Fibroblast of lung (primary cell): ENCODE results near the gene PXDN.

Experiments used
- EZH2 ChIP-seq: IDR thresholded peaks from 2 replicates; pipeline ENCODE4 v1.5.1; 2012; ENCODE audit warnings: low read length, control low read depth, mild to moderate bottlenecking; ENCODE audit errors: missing control alignments
- TF ChIP-seq, protein P1 (sequence below), 2 donors: IDR thresholded peaks in 1 of 2; conservative IDR thresholded peaks in 1 of 2; 1 replicate in 1 of 2; 2 replicates in 1 of 2; pipeline ENCODE4 v1.5.1; 2011 to 2012; ENCODE audit warnings: low read length in 2 of 2, control low read depth in 1 of 2, inconsistent platforms in 1 of 2, low read depth in 1 of 2, mild to moderate bottlenecking in 1 of 2

DNA sequence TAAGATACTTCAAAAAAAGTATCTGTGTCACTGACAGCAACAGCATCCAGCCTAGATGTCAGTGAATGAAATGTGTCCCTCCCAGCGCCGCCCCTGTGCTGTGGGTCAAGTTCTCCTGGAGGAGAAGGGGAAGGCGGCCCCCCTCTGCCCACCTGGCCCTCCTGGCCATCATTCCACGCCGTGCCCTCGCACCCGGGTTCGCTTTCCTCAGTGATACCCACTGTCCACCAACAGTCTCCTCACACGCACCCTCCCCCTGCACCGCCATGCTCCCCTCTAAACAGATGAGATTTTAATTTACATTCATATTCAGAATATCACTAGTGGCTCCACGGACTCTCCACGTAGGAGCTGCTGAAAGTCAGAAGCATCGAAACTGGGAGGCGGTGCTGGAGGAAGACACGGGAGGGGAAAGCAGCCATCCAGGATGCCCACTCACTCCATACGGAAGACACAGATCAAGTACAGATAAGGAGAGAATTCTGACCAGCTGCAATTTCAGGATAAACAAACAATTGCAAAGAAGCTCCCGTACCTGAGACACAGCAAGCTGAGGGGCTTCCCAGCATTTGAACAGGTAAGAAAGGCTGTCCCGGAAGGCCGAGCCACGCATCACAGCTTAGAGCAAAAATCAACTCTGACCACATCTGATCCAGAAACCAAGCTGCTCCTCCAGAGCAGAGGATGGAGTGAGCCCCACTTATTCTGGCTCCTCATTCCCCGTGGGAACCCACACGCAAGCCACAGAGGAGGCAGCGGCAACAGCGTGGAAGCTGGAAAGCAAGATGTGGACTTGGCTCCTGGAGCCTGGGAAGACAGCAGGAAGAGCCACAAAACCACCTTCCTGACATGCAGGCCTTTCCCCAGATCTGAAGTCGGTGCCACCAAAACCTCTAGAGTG lies 49.7 kb downstream of the PXDN start:
- TF ChIP-seq, protein P1, sequence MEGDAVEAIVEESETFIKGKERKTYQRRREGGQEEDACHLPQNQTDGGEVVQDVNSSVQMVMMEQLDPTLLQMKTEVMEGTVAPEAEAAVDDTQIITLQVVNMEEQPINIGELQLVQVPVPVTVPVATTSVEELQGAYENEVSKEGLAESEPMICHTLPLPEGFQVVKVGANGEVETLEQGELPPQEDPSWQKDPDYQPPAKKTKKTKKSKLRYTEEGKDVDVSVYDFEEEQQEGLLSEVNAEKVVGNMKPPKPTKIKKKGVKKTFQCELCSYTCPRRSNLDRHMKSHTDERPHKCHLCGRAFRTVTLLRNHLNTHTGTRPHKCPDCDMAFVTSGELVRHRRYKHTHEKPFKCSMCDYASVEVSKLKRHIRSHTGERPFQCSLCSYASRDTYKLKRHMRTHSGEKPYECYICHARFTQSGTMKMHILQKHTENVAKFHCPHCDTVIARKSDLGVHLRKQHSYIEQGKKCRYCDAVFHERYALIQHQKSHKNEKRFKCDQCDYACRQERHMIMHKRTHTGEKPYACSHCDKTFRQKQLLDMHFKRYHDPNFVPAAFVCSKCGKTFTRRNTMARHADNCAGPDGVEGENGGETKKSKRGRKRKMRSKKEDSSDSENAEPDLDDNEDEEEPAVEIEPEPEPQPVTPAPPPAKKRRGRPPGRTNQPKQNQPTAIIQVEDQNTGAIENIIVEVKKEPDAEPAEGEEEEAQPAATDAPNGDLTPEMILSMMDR (conservative IDR thresholded peaks at IDR 0.05 in 1 of 2, IDR thresholded peaks at IDR 0.05 in 1 of 2; ENCODE audit: low read depth in 1 of 2, low read length in 2 of 2) = no peak
- no peak for TF ChIP-seq EZH2
